Sigmoid colon (tissue), 7 donors: ENCODE data around the gene ZDHHC4. TPM values are rescaled to one million over a fixed set of nuclear protein-coding genes. Genes with fewer than 3 reads are reported as not detected.
"Not testable (repeated sequence)": the region's sequence is repeated elsewhere in the genome, so short reads cannot be mapped to it uniquely, and the experiment has no call there.

Source experiments
- DNase-seq: peaks from one replicate; pipeline ENCODE4 v3.0.0-alpha.2; 2019
- H3K27ac ChIP-seq, 4 donors: fragments of 200-600 bp; sonication (generic); one replicate each; pipeline ENCODE4 v1.5.1; 2016 to 2019; ENCODE audit warnings: mild to moderate bottlenecking in 1 of 4
- H3K27me3 ChIP-seq, 3 donors: fragments of 200-600 bp; sonication (generic); one replicate each; pipeline ENCODE4 v1.5.1; 2019; ENCODE audit warnings: mild to moderate bottlenecking in 1 of 3
- H3K36me3 ChIP-seq, 4 donors: fragments of 200-600 bp; sonication (generic); one replicate each; pipeline ENCODE4 v1.5.1; 2016 to 2019
- H3K4me1 ChIP-seq, 4 donors: fragments of 200-600 bp; sonication (generic); one replicate each; pipeline ENCODE4 v1.5.1; 2017 to 2019
- H3K4me3 ChIP-seq, 4 donors: fragments of 200-600 bp; sonication (generic); one replicate each; pipeline ENCODE4 v1.5.1; 2017 to 2019; ENCODE audit warnings: mild to moderate bottlenecking in 2 of 4, moderate library complexity in 1 of 4
- H3K9me3 ChIP-seq, 4 donors: fragments of 200-600 bp in 3 of 4; sonication (generic) in 3 of 4; one replicate each; pipeline versions ENCODE4 v1.5.1 to v1.6.1; 2013 to 2019
- CTCF ChIP-seq, 4 experiments: fragments of 450-650 bp in 3 of 4; fragments of 200-600 bp in 1 of 4; IDR thresholded peaks; one replicate each; pipeline ENCODE4 v1.5.1; 2016 to 2019; ENCODE audit warnings: antibody characterized with exemption in 4 of 4, mild to moderate bottlenecking in 3 of 4, moderate library complexity in 2 of 4
- EP300 ChIP-seq, 4 donors: sonication (generic); formaldehyde crosslinking; IDR thresholded peaks; one replicate each; pipeline ENCODE4 v1.6.1; 2017; ENCODE audit warnings: antibody characterized with exemption in 4 of 4
- POLR2A ChIP-seq, 2 donors: fragments of 450-650 bp; IDR thresholded peaks; one replicate each; pipeline ENCODE4 v1.6.1; 2016; ENCODE audit warnings: antibody characterized with exemption in 2 of 2, mild to moderate bottlenecking in 2 of 2, moderate library complexity in 2 of 2
- POLR2AphosphoS5 ChIP-seq, 4 donors: sonication (generic); formaldehyde crosslinking; IDR thresholded peaks; one replicate each; pipeline ENCODE4 v1.6.1; 2017; ENCODE audit warnings: antibody characterized with exemption in 4 of 4
- WGBS, 2 donors: extraction: QIAGEN DNeasy Blood & Tissue Kit; methylation state at CpG; one replicate each; pipeline ENCODE4 v1.1.7; 2013; 5-methylcytosine and 5-hydroxymethylcytosine counted together
- intact Hi-C: fragments of 100-400 bp; cut with DNase I; formaldehyde crosslinking; loops from one replicate; pipeline ENCODE4 v1.15.1; 2023
- polyA plus RNA-seq, 3 donors: library from polyadenylated mRNA; stranded (reverse); fragments of 200-250 nt; gene quantifications; one replicate each; pipeline ENCODE4 v1.2.3, GENCODE V29; 2013
- total RNA-seq, 4 donors: library from RNA; depleted of rRNA; stranded (reverse); fragments of >200 nt; gene quantifications; one replicate each; pipeline ENCODE4 v1.1.0, GENCODE V29; 2016
- donor health status: healthy with polysubstance abuse.
- donor health status: Bipolar disorder and iron deficiency.
- donor health status: healthy.

Gene ZDHHC4
- total and polyA plus RNA-seq, 7 donors: 32.4 to 73.6 (median 51.0) TPM

- intact Hi-C loops: no loop called here
- 84% methylated on average over 3 of the region's 3 CpGs for WGBS, 2 donors
- Histone ChIP-seq H3K36me3 (no peaks in the 10 kb centered on the region), H3K27me3 (no peaks in the 10 kb centered on the region), H3K4me3 (no peak overlapping the region), H3K27ac (no peak overlapping the region), H3K4me1 (no peaks in the 10 kb centered on the region), H3K9me3 (no peaks in the 10 kb centered on the region)
- TF ChIP-seq POLR2AphosphoS5 (IDR thresholded peaks at IDR 0.05) (no peak), POLR2A (IDR thresholded peaks at IDR 0.05) (no peak), CTCF (IDR thresholded peaks at IDR 0.05) (no peak), EP300 (IDR thresholded peaks at IDR 0.05) (no peak)
- DNase-seq: no peak
These were observed 9.4 kb upstream of the ZDHHC4 start for GRCh38 chr7:6567886-6568285.

DNA sequence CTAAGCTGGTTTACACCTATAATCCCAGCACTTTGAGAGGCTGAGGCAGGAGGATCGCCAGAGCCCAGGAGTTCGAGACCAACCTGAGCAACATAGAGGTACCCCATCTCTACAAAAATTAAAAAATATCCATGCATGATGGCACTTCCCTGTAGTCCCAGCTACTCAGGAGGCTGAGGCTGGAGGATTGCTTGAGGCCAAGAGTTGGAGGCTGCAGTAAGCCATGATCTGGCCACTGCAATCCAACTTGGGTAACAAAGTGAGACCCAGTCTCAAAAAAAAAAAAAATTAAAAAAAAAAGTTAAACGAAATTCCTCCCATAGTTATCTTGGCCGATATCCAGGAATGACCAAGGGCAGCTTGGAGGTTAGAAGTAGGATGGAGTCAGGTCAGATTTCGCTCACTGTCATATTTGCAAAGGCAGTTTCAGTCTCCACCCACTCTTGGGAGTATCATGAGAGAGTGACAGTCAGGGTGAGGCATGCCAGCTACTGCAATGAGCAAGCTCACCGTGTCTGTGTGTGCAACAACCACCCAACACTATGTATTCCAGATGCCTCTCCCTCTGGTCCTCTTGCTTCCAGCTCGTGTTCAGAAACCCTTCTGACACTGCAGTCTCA, 6.0 kb upstream of the ZDHHC4 start:
- H3K4me1 ChIP-seq: peaks cover 0 to under 1% (median 0%) of the 10 kb centered on the region in 4 donors
- DNase-seq: no peak
- H3K27ac ChIP-seq: no peak overlapping the region
- H3K27me3 ChIP-seq: no peaks in the 10 kb centered on the region
- 55 to 69% methylated on average over 7 of the region's 7 CpGs for WGBS, 2 donors
- no peaks in the 10 kb centered on the region for H3K9me3 ChIP-seq
- intact Hi-C loops: no loop called here
- no peak overlapping the region for H3K4me3 ChIP-seq
- TF ChIP-seq POLR2A (IDR thresholded peaks at IDR 0.05): no peak
- TF ChIP-seq EP300 (IDR thresholded peaks at IDR 0.05): no peak
- TF ChIP-seq CTCF (IDR thresholded peaks at IDR 0.05): no peak
- TF ChIP-seq POLR2AphosphoS5 (IDR thresholded peaks at IDR 0.05): no peak
- no peaks in the 10 kb centered on the region for H3K36me3 ChIP-seq

- TF ChIP-seq CTCF (IDR thresholded peaks at IDR 0.05): no peak
- no peak for TF ChIP-seq EP300 (IDR thresholded peaks at IDR 0.05)
- TF ChIP-seq POLR2A (IDR thresholded peaks at IDR 0.05): no peak
- no peak for TF ChIP-seq POLR2AphosphoS5 (IDR thresholded peaks at IDR 0.05)
- H3K27ac ChIP-seq: no peak overlapping the region
- WGBS, 2 donors: 85 to 87% methylated on average over 9 of the region's 9 CpGs
- peaks cover 0 to 11% (median 6%) of the 10 kb centered on the region in 4 donors for H3K4me1 ChIP-seq
- no peak for DNase-seq
- H3K27me3 ChIP-seq: no peaks in the 10 kb centered on the region
- no peaks in the 10 kb centered on the region for H3K9me3 ChIP-seq
- intact Hi-C loops: loop anchor here (2.0 kb wide), 1 partner anchor 59 kb away; no protein-coding TSS in a partner anchor
- H3K36me3 ChIP-seq: peaks cover 0 to 19% (median 3%) of the 10 kb centered on the region in 4 donors
- no peak overlapping the region for H3K4me3 ChIP-seq
These were observed 1.8 kb upstream of the ZDHHC4 start for GRCh38 chr7:6575281-6576023.

GRCh38 chr7:6576024-6576866, 1.0 kb upstream of the ZDHHC4 start:
- intact Hi-C loops: loop anchor here (2.0 kb wide), 1 partner anchor 59 kb away; no protein-coding TSS in a partner anchor
- H3K9me3 ChIP-seq: no peaks in the 10 kb centered on the region
- H3K4me1 ChIP-seq: peaks cover 0 to 11% (median 6%) of the 10 kb centered on the region in 4 donors
- H3K27ac ChIP-seq: peak overlapping the region; percentile 93 to 97 (median 95)
- peaks cover 0 to 27% (median 10%) of the 10 kb centered on the region in 4 donors for H3K36me3 ChIP-seq
- TF ChIP-seq EP300 (IDR thresholded peaks at IDR 0.05) (no peak), POLR2AphosphoS5 (IDR thresholded peaks at IDR 0.05) (no peak), CTCF (IDR thresholded peaks at IDR 0.05) (no peak), POLR2A (IDR thresholded peaks at IDR 0.05) (no peak)
- peak overlapping the region; percentile 67 to 77 (median 72) for H3K4me3 ChIP-seq
- H3K27me3 ChIP-seq: no peaks in the 10 kb centered on the region
- no peak for DNase-seq
- WGBS, 2 donors: 50 to 77% methylated on average over 14 of the region's 14 CpGs

DNA sequence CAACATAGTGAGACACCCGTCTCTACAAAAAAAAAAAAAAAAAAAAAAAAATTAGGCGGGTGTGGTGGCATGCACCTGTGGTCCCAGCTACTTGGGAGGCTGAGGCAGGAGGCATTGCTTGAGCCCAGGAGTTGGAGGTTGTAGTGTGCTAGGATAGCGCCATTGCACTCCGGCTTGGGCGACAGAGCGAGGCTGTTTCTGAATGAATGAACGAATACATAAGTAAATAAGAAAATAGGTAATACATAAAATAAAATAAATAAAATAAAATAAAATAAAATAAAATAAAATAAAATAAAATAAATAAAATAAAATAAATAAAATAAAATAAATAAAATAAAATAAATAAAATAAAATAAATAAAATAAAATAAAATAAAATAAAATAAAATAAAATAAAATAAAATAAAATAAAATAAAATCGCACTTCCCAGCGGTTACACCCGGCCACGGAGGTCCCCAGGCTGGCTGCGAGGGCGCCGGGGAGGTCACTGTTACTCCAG, 336 bp upstream of the ZDHHC4 start:
- WGBS, 2 donors: 2 to 8% methylated on average over 14 of the region's 14 CpGs
- intact Hi-C loops: loop anchor here (1.0 to 2.0 kb wide), 2 partner anchors 13 to 60 kb away; partner anchors contain the start of gene INTS15
- H3K36me3 ChIP-seq: peaks cover under 1 to 34% (median 17%) of the 10 kb centered on the region in 4 donors
- H3K4me1 ChIP-seq: peaks cover 0 to 11% (median 6%) of the 10 kb centered on the region in 4 donors
- H3K27me3 ChIP-seq, DNase-seq, H3K9me3 ChIP-seq: not testable (repeated sequence)
- H3K27ac ChIP-seq: peak overlapping the region; percentile 93 to 97 (median 95)
- peak overlapping the region; percentile 67 to 77 (median 72) for H3K4me3 ChIP-seq
